ENCODE measurements around the gene BBIP1.

GRCh38 chr10:110851020-110851612 is 67.9 kb downstream of the BBIP1 start:
- TF ChIP-seq CTCF (IDR thresholded peaks at IDR 0.05; ENCODE audit: low read depth, low read length, poor library complexity, severe bottlenecking) (no peak), EZH2phosphoT487 (IDR thresholded peaks at IDR 0.05; ENCODE audit: borderline replicate concordance, low read length) (no peak)
